T-helper 1 cell treated with Interleukin-12 subunit alpha and Interleukin-12 subunit beta and Interleukin-4 antibody, amounts not matched to agents 30 ng/mL and 1 ng/mL, for 36 hours (primary cell): ENCODE data around the gene CLEC4G. TPM values are rescaled to one million over a fixed set of nuclear protein-coding genes. Genes with fewer than 3 reads are reported as not detected.
"Not testable (repeated sequence)": the region's sequence is repeated elsewhere in the genome, so short reads cannot be mapped to it uniquely, and the experiment has no call there.

Source experiments
- intact Hi-C: fragments of 100-400 bp; cut with micrococcal nuclease; formaldehyde crosslinking; loops from one replicate; pipeline ENCODE4 v1.15.1; 2024
- total RNA-seq: library from RNA; stranded (reverse); gene quantifications from 2 replicates; pipeline ENCODE4 v1.2.3, GENCODE V29; 2022

CLEC4G gene
- total RNA-seq = not detected in 2 replicates

GRCh38 chr19:7732045-7732444, at the start of gene CLEC4G:
CLEC4G (minus strand) TSS chr19:7732110; CDS start chr19:7732102, 8 bp downstream.
- intact Hi-C loops = no loop called here

- intact Hi-C loops = no loop called here
These were observed 49.2 kb upstream of the CLEC4G start for GRCh38 chr19:7781157-7781556.

- intact Hi-C loops = no loop called here
These were observed 47.9 kb upstream of the CLEC4G start for GRCh38 chr19:7779631-7780486.

- intact Hi-C loops = no loop called here
These were observed 46.2 kb upstream of the CLEC4G start for GRCh38 chr19:7778081-7778480.

DNA sequence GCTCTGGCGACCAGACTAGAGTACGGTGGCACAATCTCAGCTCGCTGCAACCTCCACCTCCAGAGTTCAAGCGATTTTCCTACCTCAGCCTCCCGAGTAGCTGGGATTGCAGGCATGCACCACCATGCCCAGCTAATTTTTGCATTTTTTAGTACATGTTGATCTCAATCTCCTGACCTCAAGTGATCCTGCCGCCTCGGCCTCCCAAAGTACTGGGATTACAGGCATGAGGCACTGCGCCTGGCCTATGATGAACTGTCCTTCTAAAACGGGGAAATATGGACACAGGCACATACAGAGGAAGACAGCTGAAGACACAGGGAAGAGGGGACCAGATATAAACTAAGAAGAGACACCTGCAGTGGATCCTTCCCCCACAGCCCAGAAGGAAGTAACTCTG, 43.9 kb upstream of the CLEC4G start:
- intact Hi-C loops = no loop called here

GRCh38 chr19:7773841-7774240, 41.9 kb upstream of the CLEC4G start:
- intact Hi-C loops = no loop called here

DNA sequence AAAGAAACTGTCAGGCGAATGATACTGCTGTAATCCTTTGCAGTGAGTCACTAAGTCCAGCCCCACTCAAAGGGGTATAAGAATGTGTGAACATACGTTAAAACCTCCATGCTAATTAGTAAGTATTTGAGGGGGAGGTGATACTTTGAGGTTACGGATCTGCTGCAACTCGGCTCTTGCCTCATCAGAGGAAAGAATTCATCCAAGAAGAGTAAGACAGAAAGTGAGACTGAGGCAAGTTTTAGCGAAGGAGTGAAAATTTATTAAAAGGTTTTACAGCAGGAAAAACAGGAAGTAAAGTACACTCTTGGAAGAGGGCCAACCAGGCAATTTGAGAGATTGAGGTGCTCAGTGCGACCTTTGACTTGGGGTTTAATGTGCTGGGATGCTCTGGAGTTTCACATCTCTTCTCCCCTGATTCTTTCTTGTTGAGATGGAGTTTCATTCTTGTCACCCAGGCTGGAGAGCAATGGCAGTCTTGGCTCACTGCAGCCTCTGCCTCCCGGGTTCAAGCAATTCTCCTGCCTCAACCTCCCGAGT, 40.9 kb upstream of the CLEC4G start:
- intact Hi-C loops = no loop called here

- intact Hi-C loops = no loop called here
These were observed 39.2 kb upstream of the CLEC4G start for GRCh38 chr19:7771072-7771471.

GRCh38 chr19:7769171-7769570, 37.3 kb upstream of the CLEC4G start:
- intact Hi-C loops = no loop called here

- intact Hi-C loops = no loop called here
These were observed 35.6 kb upstream of the CLEC4G start for GRCh38 chr19:7767487-7767886.

GRCh38 chr19:7766535-7766934, 34.6 kb upstream of the CLEC4G start:
- intact Hi-C loops = no loop called here

DNA sequence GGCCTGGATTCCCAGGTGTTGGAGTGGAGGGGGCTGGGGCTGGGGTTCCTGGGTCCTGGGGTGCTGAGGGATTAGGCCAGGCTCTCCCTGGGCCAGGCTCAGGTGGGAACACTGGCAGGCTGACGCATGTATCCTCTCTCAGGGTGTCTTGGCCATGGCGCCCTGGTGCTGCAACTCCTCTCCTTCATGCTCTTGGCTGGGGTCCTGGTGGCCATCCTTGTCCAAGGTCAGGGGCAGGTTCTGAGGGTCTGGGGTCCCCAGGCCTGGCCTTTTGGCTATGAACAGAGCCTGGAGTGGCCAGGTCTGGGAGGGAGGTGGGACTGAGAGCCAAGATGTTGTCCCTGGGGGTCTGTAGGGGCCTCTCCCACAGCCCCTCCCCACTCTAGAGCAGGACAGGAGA, 33.1 kb upstream of the CLEC4G start:
- intact Hi-C loops = not testable (repeated sequence)

DNA sequence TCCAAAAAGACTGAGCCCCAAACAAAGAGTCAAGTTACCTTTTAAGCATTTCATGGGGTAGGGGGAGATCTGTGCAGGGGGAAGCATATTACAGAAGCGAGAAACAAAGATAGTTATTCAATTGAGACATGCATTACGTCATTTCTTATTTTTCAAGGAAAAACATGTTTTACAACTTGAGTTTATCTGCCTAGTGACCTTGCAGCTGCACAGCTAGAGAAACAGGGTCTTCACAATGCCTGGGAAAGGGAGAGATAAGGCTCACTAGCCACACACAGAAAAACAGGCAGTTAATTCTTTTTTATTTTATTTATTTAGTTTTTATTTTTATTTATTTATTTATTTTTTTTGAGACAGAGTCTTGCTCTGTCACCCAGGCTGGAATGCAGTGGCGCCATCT, 32.2 kb upstream of the CLEC4G start:
- intact Hi-C loops = not testable (repeated sequence)

DNA sequence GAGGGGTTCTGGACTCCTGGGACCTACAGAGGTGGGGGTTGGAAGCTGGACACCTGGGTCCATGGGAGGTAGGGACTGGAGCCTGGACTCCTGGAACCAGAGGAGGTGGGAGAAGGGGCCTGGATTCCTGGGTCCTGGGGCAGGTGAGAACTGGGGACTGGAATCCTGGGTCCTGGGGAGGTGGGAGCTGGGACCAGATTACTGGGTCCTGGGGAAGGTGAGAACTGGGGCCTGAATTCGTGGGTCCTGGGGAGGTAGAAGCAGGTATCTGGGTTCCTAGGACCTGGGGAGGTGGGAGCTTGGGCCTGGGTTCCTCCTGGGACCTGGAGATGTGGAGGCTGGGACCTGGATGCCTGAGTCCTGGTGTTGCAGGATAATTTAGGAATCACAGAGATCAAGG, 31.8 kb upstream of the CLEC4G start:
- intact Hi-C loops = no loop called here

DNA sequence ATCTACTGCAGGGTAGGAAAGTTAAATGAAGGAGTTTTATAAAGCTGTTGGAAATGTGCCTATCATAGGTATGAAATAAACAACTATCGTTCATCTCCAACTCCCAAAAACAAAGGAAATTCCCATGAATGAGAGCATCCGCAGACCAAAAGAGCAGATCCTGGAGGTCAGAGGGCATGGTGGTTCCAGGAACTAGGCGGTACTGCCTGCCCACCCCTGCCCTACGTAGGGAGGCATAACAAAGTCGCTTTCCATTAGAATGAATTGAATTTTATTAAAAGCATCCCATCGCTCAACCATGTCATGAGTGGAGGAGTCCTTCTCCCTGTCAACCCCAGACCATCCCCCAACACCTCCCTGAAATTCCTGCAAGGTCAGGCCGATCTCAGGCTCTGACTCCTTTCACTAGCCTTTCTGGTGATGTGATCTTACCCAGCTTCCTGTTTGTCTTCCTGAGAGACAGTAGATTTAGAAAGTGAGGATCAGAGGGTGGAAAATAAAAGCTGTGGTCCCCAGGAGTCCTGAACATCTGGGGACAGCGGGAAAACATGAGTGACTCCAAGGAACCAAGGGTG, 30.9 kb upstream of the CLEC4G start, which contains the start of gene CLEC4M:
Gene CLEC4M (plus strand): TSS at position 525 of the 575 bp plus-strand sequence. CDS start 24 bp downstream, at position 549.
- intact Hi-C loops = no loop called here

DNA sequence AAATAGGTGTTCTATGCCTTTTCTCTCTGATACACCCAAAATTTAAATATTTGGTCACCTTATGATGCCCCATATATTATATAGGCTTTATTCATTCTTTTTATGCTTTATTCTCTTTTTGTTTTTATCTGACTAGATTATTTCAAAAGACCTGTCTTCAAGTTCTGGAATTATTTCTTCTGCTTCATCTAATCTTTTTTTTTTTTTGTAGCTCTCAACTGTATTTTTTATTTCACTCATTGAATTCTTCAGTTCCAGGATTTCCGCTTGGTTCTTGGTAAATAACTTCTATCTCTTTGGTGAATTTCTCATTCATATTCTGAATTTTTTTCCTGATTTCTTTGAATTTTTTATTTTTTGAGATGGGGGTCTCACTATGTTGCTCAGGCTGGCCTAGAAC, 27.2 kb upstream of the CLEC4G start:
- intact Hi-C loops = no loop called here

- intact Hi-C loops = no loop called here
These were observed 25.4 kb upstream of the CLEC4G start for GRCh38 chr19:7757358-7757757.

DNA sequence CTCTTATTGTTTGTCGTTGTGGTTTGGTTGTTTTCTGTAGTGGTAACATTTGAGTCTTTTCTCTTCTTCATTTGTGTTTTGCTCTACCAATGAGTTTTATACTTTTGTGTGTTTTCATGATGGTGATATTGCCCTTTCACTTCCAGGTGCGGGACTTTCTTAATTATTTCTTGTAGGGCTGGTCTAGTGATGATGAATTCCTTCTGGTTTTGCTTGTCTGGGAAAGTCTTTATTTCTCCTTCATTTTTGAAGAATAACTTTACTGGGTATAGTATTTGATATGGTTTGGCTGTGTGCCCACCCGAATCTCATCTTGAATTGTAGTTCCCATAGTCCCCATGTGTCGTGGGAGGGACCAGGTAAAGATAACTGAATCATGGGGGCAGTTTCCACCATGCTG, 24.3 kb upstream of the CLEC4G start:
- intact Hi-C loops = no loop called here

DNA sequence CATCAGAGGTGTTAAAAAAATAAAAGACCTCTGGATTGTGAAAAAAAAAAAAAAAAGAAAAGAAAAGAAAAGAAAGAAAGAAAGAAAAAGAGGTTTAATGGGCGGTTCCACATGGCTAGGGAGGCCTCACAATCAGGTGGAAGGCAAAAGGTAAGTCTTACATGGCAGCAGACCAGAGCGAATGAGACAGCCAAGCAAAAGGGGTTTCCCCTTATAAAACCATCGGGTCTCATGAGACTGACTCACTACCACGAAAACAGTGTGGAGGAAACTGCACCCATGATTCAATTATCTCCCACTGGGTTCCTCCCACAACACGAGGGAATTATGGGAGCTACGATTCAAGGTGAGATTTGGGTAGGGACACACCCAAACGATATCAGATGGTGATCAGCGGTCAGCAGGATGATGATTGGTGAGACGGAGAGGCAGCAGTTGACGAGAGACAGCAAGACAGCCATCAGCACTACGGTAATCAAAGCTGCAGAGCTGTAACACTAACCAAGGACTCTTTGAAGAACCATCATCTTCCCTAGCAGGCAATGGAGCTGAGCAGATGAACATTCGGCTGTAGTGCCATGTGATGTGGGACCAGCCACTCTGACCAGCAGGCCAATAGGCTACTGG, 19.4 kb upstream of the CLEC4G start:
- intact Hi-C loops = no loop called here

DNA sequence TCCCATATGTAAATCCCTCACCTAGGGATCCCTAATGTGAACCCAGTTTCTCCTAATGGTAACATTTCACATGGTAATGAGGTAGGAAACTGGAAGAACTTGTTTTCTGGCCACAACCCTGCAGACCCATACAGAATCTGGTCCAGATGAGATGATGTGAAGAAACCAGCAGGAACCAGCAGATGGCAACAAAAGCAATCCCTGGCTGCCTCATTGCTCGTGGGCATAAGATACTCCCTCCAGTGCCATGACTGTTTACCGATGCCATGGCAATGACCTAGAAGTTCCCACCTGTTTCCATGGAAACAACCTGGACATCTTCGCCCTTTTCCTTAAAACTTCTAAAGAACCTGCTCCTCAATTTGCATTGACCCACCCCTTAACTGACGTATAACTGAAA, 16.8 kb upstream of the CLEC4G start:
- intact Hi-C loops = no loop called here

DNA sequence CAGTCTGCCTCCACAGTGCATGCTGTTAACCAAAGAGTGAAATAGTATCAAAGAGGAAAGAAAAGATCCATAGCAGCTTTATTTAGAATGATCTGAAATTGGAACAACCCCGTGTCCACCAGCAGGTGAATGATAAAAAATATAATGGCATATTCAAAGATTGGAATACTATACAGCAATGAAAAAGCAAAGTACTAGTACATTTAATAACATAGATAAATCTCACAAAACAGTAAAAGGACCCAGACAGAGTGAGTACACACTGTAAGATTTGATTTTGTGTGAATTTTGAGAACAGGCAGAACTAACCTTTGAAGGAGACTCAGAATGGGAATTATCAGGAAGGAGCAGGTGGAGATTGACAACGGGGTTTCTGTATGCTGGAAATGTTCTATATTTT, 16.3 kb upstream of the CLEC4G start:
- intact Hi-C loops = no loop called here
